OCI-LY7 (cell line): ENCODE measurements around the gene SEMA3G. TPM values are rescaled to one million over a fixed set of nuclear protein-coding genes. Genes with fewer than 3 reads are reported as not detected.

Experiments used
- BruUV-seq: library from RNA; stranded (reverse); fragments of 400-500 nt; replicated peaks from 2 replicates; lab custom pipeline; 2021; lab: Mats Ljungman, UMichigan
- CTCF ChIA-PET: fragments of 300-600 bp; sonication (Branson Sonifier 250); formaldehyde crosslinking; loops from one replicate; lab custom pipeline; 2022; ENCODE audit warnings: antibody characterized with exemption; ENCODE audit not compliant: unreplicated experiment; lab: Charles Lee
- POLR2A ChIA-PET: fragments of 300-600 bp; sonication (Branson Sonifier 250); formaldehyde crosslinking; loops from one replicate; lab custom pipeline; 2022; ENCODE audit warnings: antibody characterized with exemption; lab: Charles Lee
- DNase-seq: peaks from one replicate; pipeline ENCODE4 v3.0.0-alpha.2; 2015; ENCODE audit warnings: low spot score
- H2AFZ ChIP-seq: fragments of 200-600 bp; sonication (generic), shearing (Covaris generic); 2 replicates; pipeline ENCODE4 v1.6.1; 2014; ENCODE audit warnings: mild to moderate bottlenecking, antibody characterized with exemption, low read length, moderate library complexity
- H3K27ac ChIP-seq: fragments of 200-600 bp; sonication (generic); 2 replicates; pipeline ENCODE4 v1.5.1; 2014; ENCODE audit warnings: mixed run types, low read depth, mild to moderate bottlenecking, moderate library complexity, low read length, inconsistent platforms; ENCODE audit not compliant: poor library complexity, severe bottlenecking
- H3K36me3 ChIP-seq: fragments of 200-600 bp; sonication (generic); 2 replicates; pipeline ENCODE4 v1.6.1; 2014; ENCODE audit warnings: mild to moderate bottlenecking, antibody characterized with exemption, low read length, moderate library complexity, mixed read lengths; ENCODE audit not compliant: insufficient read depth
- H3K4me1 ChIP-seq: fragments of 200-600 bp; sonication (generic); 2 replicates; pipeline ENCODE4 v1.5.1; 2014; ENCODE audit warnings: mild to moderate bottlenecking, low read length; ENCODE audit not compliant: insufficient read depth, poor library complexity, severe bottlenecking
- H3K4me2 ChIP-seq: fragments of 200-600 bp; sonication (generic); 2 replicates; pipeline ENCODE4 v1.6.1; 2014; ENCODE audit warnings: mild to moderate bottlenecking, low read length
- H3K4me3 ChIP-seq: fragments of 200-600 bp; sonication (generic); 2 replicates; pipeline ENCODE4 v1.5.1; 2014; ENCODE audit warnings: mild to moderate bottlenecking, low read depth, low read length; ENCODE audit not compliant: poor library complexity, severe bottlenecking
- H3K79me2 ChIP-seq: fragments of 200-600 bp; sonication (generic); 2 replicates; pipeline ENCODE4 v1.6.1; 2016; ENCODE audit warnings: low read depth, mild to moderate bottlenecking, low read length, moderate library complexity, mixed read lengths; ENCODE audit not compliant: insufficient read depth
- H3K9me2 ChIP-seq: fragments of 200-600 bp; sonication (generic); 2 replicates; pipeline ENCODE4 v1.6.1; 2016; ENCODE audit warnings: mild to moderate bottlenecking, low read length, mixed read lengths; ENCODE audit not compliant: insufficient read depth
- H3K9me3 ChIP-seq: fragments of 200-600 bp; sonication (generic); 2 replicates; pipeline ENCODE4 v1.6.1; 2014; ENCODE audit warnings: mild to moderate bottlenecking, mixed run types, low read length, mixed read lengths
- H4K20me1 ChIP-seq: fragments of 200-600 bp; sonication (generic); 2 replicates; pipeline ENCODE4 v1.6.1; 2014; ENCODE audit warnings: mild to moderate bottlenecking, antibody characterized with exemption, low read length, moderate library complexity, mixed read lengths; ENCODE audit not compliant: insufficient read depth
- CTCF ChIP-seq: fragments of 200-600 bp; sonication (generic); conservative IDR thresholded peaks from 2 replicates; pipeline ENCODE4 v1.5.1; 2014; ENCODE audit warnings: mild to moderate bottlenecking, antibody characterized with exemption, low read length, moderate library complexity, mixed read lengths
- EZH2phosphoT487 ChIP-seq: fragments of 200-600 bp; sonication (generic); IDR thresholded peaks from 2 replicates; pipeline ENCODE4 v1.6.1; 2018; ENCODE audit warnings: low read depth, borderline replicate concordance, mild to moderate bottlenecking, mixed run types, antibody characterized with exemption, low read length, moderate library complexity, mixed read lengths
- intact Hi-C: fragments of 100-400 bp; cut with micrococcal nuclease; formaldehyde crosslinking; loops from one replicate; pipeline ENCODE4 v1.10.0; 2022; ENCODE audit not compliant: unreplicated experiment
- total RNA-seq, 2 experiments: library from RNA; depleted of rRNA in 1 of 2; stranded (reverse); fragments of >200 nt in 1 of 2; shearing (Covaris generic) in 1 of 2; gene quantifications; 2 replicates each; pipeline ENCODE4 v1.2.3, GENCODE V29; 2014 to 2022

Gene SEMA3G
- total RNA-seq, 2 experiments from 2014 or later, result not detected

- POLR2A ChIA-PET, result interaction anchor here (0.6 kb wide), 1 partner anchor 132 kb away, joined by 3 read pairs; no protein-coding TSS in a partner anchor
- Histone ChIP-seq H3K27ac (no peak overlapping the region), H3K4me3 (no peak overlapping the region), H3K79me2 (peaks cover 13% of the 10 kb centered on the region; the same call in 1 of the 2 replicates), H3K9me2 (no peaks in the 10 kb centered on the region), H3K36me3 (peaks cover 61% of the 10 kb centered on the region), H2AFZ (no peak overlapping the region), H4K20me1 (no peaks in the 10 kb centered on the region), H3K9me3 (no peaks in the 10 kb centered on the region), H3K4me2 (no peak overlapping the region), H3K4me1 (peaks cover 27% of the 10 kb centered on the region)
- intact Hi-C loops, result loop anchor here (5.0 kb wide), 2 partner anchors 78 to 228 kb away; partner anchors contain the start of genes GNL3, PBRM1 and UQCC5
- CTCF ChIA-PET, result interaction anchor here (1.0 to 1.1 kb wide), 2 partner anchors 28 to 47 kb away, joined by 3 read pairs; no protein-coding TSS in a partner anchor
- TF ChIP-seq EZH2phosphoT487, result no peak
- TSS peak; percentile 51 for BruUV-seq
- no peak for DNase-seq
Observed at GRCh38 chr3:52458770-52459545, 14.1 kb upstream of the SEMA3G start.

GRCh38 chr3:52458031-52458760, 13.3 kb upstream of the SEMA3G start:
- no TSS peak for BruUV-seq
- H3K4me2 ChIP-seq, result no peak overlapping the region
- peaks cover 13% of the 10 kb centered on the region; the same call in 1 of the 2 replicates for H3K79me2 ChIP-seq
- no peaks in the 10 kb centered on the region for H3K9me2 ChIP-seq
- peaks cover 31% of the 10 kb centered on the region for H3K4me1 ChIP-seq
- TF ChIP-seq EZH2phosphoT487, result no peak
- TF ChIP-seq CTCF, result no peak
- peaks cover 53% of the 10 kb centered on the region for H3K36me3 ChIP-seq
- H2AFZ ChIP-seq, result no peak overlapping the region
- ChIA-PET CTCF (interaction anchor here (1.0 to 1.1 kb wide), 2 partner anchors 27 to 46 kb away, joined by 3 read pairs; no protein-coding TSS in a partner anchor), POLR2A (interaction anchor here (0.6 to 1.7 kb wide), 3 partner anchors 10 to 133 kb away, joined by 3 to 5 read pairs (median 3); partner anchors contain the start of gene UQCC5)
- no peak for DNase-seq
- H4K20me1 ChIP-seq, result no peaks in the 10 kb centered on the region
- intact Hi-C loops, result loop anchor here (5.0 kb wide), 2 partner anchors 79 to 229 kb away; partner anchors contain the start of genes GNL3, PBRM1 and UQCC5
- H3K27ac ChIP-seq, result no peak overlapping the region
- H3K4me3 ChIP-seq, result no peak overlapping the region
- no peaks in the 10 kb centered on the region for H3K9me3 ChIP-seq

- no peak overlapping the region for H3K27ac ChIP-seq
- TF ChIP-seq EZH2phosphoT487 (no peak), CTCF (no peak)
- H3K4me3 ChIP-seq, result peak overlapping the region; percentile 99
- peak overlapping the region; percentile 97 for H3K4me2 ChIP-seq
- ChIA-PET POLR2A (interaction anchor here (1.0 to 1.7 kb wide), 2 partner anchors 11 to 24 kb away, joined by 3 to 5 read pairs; no protein-coding TSS in a partner anchor), CTCF (no interaction called here)
- intact Hi-C loops, result loop anchor here (5.0 kb wide), 2 partner anchors 81 to 231 kb away; partner anchors contain the start of genes GNL3, PBRM1 and UQCC5
- peaks cover 31% of the 10 kb centered on the region for H3K4me1 ChIP-seq
- H4K20me1 ChIP-seq, result no peaks in the 10 kb centered on the region
- H3K79me2 ChIP-seq, result peaks cover 13% of the 10 kb centered on the region; the same call in 1 of the 2 replicates
- H3K36me3 ChIP-seq, result peaks cover 39% of the 10 kb centered on the region
- H3K9me3 ChIP-seq, result no peaks in the 10 kb centered on the region
- no peak overlapping the region for H2AFZ ChIP-seq
- H3K9me2 ChIP-seq, result no peaks in the 10 kb centered on the region
- BruUV-seq, result no TSS peak
- DNase-seq, result peak; percentile 18
Observed at GRCh38 chr3:52456800-52457183, 11.9 kb upstream of the SEMA3G start.
